Upper lobe of right lung (tissue), 1 donor: ENCODE results near the gene PRDM16. TPM values are rescaled to one million over a fixed set of nuclear protein-coding genes. Genes with fewer than 3 reads are reported as not detected.

Experiments
- ATAC-seq: fragments of 200-7000 bp; cut with Tn5 transposase; one replicate; pipeline ENCODE4 v1.9.1; 2020; ENCODE audit warnings: mild to moderate bottlenecking, moderate library complexity
- DNase-seq: peaks from one replicate; pipeline ENCODE4 v3.0.0-alpha.2; 2020
- H3K27ac ChIP-seq: fragments of 200-600 bp; one replicate; pipeline ENCODE4 v1.8.0; 2022
- H3K27me3 ChIP-seq: fragments of 200-600 bp; one replicate; pipeline ENCODE4 v1.8.0; 2022; ENCODE audit warnings: mild to moderate bottlenecking
- H3K36me3 ChIP-seq: fragments of 200-600 bp; one replicate; pipeline ENCODE4 v1.8.0; 2022
- H3K4me1 ChIP-seq: fragments of 200-600 bp; one replicate; pipeline ENCODE4 v1.8.0; 2022
- H3K4me3 ChIP-seq: fragments of 200-600 bp; one replicate; pipeline ENCODE4 v1.8.0; 2022; ENCODE audit warnings: mild to moderate bottlenecking
- H3K9me3 ChIP-seq: fragments of 200-600 bp; one replicate; pipeline ENCODE4 v1.8.0; 2022
- intact Hi-C: fragments of 100-400 bp; cut with DNase I; formaldehyde crosslinking; loops from one replicate; pipeline ENCODE4 v1.11.0; 2022
- total RNA-seq: library from RNA; stranded (reverse); fragmentation: NEBNext Ultra II Directional; extraction: Animal tissue kit (Norgen Biotek cat#: 25700); gene quantifications from one replicate; pipeline ENCODE4 v1.2.1, GENCODE V29; 2021
- TF ChIP-seq, protein P1 (sequence below): fragments of 200-600 bp; IDR thresholded peaks from one replicate; pipeline ENCODE4 v1.8.0; 2022; ENCODE audit warnings: antibody characterized with exemption
- donor health status: DM: no; HTN: yes; CAD: no; lungs with severe emphysema.

The PRDM16 gene
- total RNA-seq, 1 donor from 2014 or later: 21.0 TPM

DNA sequence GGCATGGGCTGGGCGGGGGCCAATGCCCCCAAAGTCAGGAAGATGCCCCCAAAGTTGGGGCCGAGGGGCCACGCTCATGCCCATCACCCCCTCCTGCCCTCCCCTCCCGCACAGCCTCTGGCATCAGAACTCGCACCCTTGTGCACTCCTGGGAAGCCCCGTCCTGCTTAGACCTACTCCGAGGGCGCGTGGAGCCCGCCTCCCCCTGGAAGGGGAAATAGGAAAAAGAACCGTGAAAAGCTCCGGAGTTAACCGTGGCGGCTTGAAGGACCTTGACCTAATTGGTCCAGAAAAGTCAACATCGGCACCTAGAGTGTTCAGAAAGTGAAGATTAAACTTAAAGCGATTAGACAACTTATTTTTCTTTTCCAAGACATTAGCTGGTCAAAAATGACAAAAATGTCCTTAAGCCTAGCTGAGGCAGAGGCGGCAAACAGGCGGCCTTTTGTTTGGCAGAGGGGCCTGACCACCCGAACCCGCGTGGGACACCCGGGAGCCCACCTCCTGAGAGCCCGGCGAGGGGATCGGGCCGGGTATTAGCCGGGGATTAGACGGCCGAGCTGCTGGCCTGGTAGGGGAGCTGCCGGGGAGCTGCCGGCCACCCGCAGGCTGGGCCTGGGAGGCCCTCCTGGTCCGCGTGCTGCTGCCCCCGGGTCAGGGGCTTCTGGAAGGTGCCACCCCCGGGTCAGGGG is 65.5 kb downstream of the PRDM16 start:
- Histone ChIP-seq H3K4me3 (no peak overlapping the region), H3K27ac (peak overlapping the region; percentile 70), H3K9me3 (no peaks in the 10 kb centered on the region), H3K36me3 (no peaks in the 10 kb centered on the region), H3K27me3 (no peaks in the 10 kb centered on the region), H3K4me1 (no peaks in the 10 kb centered on the region)
- TF ChIP-seq, protein P1, sequence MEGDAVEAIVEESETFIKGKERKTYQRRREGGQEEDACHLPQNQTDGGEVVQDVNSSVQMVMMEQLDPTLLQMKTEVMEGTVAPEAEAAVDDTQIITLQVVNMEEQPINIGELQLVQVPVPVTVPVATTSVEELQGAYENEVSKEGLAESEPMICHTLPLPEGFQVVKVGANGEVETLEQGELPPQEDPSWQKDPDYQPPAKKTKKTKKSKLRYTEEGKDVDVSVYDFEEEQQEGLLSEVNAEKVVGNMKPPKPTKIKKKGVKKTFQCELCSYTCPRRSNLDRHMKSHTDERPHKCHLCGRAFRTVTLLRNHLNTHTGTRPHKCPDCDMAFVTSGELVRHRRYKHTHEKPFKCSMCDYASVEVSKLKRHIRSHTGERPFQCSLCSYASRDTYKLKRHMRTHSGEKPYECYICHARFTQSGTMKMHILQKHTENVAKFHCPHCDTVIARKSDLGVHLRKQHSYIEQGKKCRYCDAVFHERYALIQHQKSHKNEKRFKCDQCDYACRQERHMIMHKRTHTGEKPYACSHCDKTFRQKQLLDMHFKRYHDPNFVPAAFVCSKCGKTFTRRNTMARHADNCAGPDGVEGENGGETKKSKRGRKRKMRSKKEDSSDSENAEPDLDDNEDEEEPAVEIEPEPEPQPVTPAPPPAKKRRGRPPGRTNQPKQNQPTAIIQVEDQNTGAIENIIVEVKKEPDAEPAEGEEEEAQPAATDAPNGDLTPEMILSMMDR: no peak
- intact Hi-C loops: no loop called here
- DNase-seq (no peak), ATAC-seq (peak; percentile 45)

DNA sequence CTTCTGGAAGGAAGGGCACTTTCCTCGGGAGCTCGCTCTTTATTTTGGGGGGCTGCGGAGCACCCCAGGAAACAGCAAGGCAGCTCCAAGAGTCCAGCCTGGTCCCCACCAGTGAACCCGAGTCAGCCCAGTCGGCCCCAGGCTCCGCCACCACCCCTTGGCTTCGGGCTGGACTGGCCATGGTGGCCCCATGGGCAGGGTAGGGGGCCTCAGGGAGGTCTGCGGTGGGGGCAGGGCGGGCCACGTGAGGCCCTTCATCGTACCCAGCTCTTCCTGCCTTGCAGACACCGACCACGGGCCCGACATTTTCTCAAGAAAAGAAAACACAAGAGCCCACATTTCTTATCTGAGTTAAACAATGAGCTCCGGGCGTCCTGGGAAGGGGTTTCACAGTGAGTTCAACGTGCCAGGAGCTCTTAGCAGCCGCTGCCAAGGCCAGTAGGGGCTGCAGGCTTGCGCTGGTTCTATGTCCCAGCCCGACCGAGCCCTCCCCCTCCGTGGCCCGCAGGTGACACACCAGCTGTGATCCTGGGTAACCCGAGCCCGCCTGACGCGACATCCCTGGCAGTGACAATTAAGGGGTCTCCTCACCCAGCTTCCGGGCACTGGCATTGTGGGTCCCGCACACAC is 66.2 kb downstream of the PRDM16 start:
- no peak for DNase-seq
- Histone ChIP-seq H3K4me3 (no peak overlapping the region), H3K27me3 (no peaks in the 10 kb centered on the region), H3K9me3 (no peaks in the 10 kb centered on the region), H3K27ac (peak overlapping the region; percentile 70), H3K36me3 (no peaks in the 10 kb centered on the region), H3K4me1 (no peaks in the 10 kb centered on the region)
- intact Hi-C loops: no loop called here
- TF ChIP-seq, protein P1: no peak
- peak; percentile 29 for ATAC-seq

DNA sequence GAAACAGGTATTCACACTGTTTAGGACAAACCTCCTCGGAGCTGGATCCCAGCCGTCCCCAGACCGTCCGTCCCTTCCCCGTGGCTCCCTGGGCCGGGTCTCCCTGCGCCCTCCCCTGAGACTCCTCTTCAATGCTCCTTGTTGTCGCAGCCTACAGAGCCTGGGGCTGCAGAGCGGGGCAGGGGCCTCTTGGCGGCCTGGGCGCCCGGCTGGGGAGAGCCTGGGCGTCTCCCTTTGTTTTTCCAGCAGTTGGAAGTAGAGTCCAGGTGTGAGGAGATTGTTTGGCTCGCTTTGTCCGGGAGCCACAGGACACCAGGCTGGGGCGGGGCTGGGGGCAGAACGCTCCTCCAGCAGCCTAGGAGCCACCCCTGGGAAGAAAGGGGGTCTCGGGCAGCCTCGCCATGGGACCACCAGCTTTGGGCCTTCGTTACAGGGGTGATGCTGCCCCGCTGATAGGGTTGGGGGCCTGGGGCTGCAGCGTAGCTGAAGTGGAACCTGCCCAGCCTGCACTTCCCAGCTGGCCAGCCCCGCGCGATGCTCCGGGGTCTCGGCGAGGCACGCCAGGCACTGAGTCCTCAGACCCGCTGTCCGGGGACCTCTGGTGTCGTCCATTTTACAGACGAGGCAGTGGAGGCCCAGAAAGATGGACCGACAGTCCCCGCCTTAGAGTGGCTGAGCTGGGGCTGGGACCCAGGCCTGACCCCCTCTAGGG is 66.9 kb downstream of the PRDM16 start:
- DNase-seq (no peak), ATAC-seq (no peak)
- Histone ChIP-seq H3K27ac (peak overlapping the region; percentile 70), H3K27me3 (no peaks in the 10 kb centered on the region), H3K9me3 (no peaks in the 10 kb centered on the region), H3K4me1 (no peaks in the 10 kb centered on the region), H3K4me3 (no peak overlapping the region), H3K36me3 (no peaks in the 10 kb centered on the region)
- TF ChIP-seq, protein P1: no peak
- intact Hi-C loops: no loop called here

DNA sequence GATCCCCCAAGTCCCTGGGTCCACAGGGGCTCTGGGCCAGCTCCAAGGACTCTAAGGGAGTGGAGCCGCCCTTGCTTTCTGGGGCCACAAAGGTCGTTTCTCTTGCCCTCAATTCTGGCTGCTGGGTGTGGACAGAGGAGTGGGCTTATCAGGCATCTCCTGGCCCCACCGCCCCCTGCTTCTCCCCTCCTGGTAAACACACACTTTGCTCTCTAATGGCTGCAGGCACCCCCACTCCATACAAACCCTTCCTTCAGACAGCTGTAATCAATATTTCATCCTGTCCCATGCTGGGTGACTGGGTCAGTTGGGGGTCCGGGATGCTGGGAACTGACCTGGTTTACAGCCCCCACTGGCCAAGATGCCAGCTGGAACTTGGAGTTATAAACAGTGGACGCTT is 67.5 kb downstream of the PRDM16 start:
- Histone ChIP-seq H3K27ac (no peak overlapping the region), H3K27me3 (no peaks in the 10 kb centered on the region), H3K4me1 (no peaks in the 10 kb centered on the region), H3K9me3 (no peaks in the 10 kb centered on the region), H3K36me3 (no peaks in the 10 kb centered on the region), H3K4me3 (no peak overlapping the region)
- TF ChIP-seq, protein P1: no peak
- DNase-seq (no peak), ATAC-seq (no peak)
- intact Hi-C loops: no loop called here

DNA sequence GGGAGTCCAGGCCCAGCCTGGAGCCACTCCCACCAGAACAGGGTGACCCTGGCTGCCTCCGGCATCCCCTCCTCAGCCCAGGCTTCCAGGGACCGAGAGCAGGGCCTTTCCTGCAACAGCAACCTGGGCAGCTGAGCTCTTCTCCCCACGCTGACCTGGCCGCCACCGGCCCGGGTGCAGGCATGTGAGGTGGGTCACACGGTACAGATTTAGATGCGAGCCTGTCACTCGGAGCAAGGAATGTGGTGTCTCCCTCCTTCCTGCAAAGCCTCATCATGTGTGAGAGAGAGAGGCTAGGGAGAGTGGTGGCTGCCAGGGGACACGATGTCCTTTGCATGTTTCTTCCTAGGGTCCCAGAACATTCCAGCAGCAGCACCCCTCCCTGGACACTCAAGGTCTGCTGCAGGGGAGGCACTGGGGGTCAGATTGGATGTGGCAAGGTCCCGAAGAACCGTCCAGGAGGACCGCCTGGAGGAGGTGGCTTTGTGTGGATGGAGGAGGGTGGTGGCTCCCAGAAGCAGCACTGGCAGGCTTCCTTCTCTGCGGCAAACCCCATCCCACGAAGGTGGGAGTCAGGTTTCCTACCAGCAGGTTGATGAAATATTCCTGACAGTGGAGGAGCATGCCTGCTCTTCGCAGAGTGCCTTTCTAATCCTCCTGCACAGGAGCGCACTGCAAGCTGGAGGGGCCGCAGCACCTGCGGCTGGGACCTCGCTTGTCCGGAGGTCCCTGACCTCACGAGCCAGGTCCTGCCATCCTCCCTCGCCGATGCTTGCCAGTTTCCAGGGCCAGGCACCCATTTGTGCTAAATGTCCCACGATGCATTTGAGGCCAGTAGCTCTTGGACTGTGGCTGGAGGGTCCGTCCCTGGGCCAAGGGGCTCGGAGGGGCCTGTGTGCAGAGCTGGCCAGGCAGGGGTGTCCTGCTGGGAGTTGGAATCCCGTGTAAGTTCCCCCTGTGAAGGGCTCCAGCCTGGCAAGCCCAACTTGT is 68.4 kb downstream of the PRDM16 start:
- H3K9me3 ChIP-seq: no peaks in the 10 kb centered on the region
- ATAC-seq (no peak), DNase-seq (no peak)
- no peak overlapping the region for H3K27ac ChIP-seq
- no peaks in the 10 kb centered on the region for H3K36me3 ChIP-seq
- intact Hi-C loops: loop anchor here (2.0 kb wide), 1 partner anchor 49 kb away; no protein-coding TSS in a partner anchor
- TF ChIP-seq, protein P1: no peak
- no peak overlapping the region for H3K4me3 ChIP-seq
- H3K4me1 ChIP-seq: no peaks in the 10 kb centered on the region
- H3K27me3 ChIP-seq: no peaks in the 10 kb centered on the region
